Measurements from ENCODE around the gene NTRK2.

Gene NTRK2

GRCh38 chr9:84949971-84950370 is 280.4 kb downstream of the NTRK2 start:
- no peak for DNase-seq

DNA sequence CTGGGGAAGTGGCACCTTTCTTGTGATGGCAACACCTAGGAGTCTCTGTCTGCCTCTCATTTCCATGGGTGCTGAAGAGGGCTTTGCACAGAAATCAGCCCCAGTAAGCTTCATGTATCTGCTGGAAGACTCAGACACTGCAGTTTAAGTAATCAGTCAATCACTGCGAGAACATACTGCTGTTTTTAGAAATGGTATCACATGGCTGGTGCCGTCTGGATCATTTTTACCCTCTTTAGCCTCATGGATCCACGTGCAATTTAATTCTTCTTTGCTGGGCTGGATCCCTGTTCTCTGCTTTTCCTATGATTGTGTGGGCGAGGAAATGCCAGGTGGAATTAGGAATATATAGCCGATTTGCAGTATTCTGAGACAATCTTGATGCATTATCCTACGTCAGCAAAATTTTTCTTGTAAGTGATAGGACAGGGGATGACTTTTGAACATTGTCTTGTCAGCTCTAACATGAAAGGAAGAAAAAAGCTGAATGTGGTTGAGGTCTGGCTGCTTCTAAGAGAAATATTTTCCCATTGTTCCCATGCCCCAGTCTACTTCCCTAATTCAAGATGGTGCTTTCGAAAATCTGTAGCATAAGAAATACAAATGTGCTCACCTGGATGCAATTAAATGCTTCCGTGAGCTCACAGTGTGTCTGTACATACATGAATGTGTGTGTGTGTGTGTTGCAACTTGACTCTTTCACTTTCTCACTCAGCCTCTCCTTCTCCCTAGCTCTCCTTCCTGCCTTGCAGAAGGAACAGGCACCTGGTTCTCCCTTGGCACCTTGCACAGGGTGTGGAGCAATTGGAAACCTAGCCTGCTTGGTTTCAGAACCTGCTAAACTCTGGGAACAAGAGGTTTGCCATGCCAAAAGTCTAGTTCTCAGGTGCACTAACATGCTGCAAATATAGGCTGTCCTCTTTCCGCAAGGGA is 281.6 kb downstream of the NTRK2 start:
- DNase-seq, result no peak

- DNase-seq, result no peak
These were observed 283.8 kb downstream of the NTRK2 start for GRCh38 chr9:84953252-84953773.

DNA sequence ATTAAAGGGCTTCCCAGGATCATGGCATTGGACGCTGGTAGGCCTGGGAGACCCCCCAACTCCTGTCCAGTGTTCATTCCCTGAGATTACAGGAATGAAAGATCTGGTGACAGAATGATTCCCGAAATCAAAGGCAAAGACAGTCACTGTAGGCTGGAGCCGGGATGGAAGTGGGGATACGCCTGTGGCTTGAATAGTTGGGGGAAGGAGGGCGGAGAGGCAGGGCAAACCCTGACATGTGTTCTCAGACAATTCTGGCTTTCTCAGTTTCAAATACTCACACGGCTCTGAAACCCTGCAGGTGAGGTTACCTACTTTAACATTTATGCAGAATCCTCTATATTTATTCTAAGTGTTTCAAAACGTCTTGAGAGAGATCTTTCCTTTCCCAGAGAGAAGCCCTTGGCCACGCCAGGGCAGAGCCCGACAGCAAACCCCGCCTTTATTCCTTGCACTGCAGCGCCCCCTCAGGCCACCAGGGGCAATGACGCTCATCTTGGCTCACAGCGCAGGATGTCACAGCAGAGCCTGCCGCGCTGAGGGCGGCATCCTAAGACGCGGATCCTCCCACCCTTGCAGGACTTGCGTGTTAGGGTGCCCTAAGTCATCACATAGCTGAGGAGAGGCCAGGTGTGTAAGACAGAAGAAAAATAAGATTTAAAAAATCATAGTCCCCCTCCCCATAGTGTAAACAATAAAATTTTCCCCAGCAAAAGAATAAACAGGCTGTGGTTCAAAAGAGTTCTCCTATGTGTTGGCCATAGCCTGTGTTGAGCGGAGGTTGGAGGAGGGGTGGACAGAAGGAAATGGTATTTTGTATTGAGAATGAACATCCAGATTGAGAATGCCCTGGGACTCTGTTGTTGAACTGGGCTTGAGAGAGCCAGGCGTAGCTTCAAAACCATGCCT is 284.5 kb downstream of the NTRK2 start:
- peak; percentile 78 for DNase-seq

- no peak for DNase-seq
These were observed 285.6 kb downstream of the NTRK2 start for GRCh38 chr9:84955155-84955554.

DNA sequence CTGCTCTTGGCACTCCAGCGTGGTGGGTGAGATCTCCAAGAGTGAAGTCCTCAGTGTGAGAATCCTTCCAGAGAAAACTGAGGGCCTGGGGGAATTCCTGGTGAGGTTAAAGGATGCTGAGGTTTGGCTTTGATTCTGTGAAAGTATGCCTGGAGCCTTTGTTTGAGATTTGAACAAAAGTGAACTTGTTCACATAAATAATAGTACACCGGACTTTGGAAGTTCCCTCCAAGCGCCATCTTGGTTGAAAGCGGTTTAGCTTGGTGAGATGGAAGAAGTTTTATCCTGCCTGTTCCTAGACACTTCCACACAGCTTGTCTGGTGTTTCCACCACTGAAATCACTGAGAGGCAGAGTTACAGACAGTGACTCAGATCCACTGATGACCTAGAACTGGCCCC is 286.4 kb downstream of the NTRK2 start:
- DNase-seq, result no peak

GRCh38 chr9:84959339-84959738 is 289.8 kb downstream of the NTRK2 start:
- DNase-seq, result no peak

GRCh38 chr9:84966876-84967830 is 297.6 kb downstream of the NTRK2 start:
- no peak for DNase-seq

- DNase-seq, result no peak
These were observed 299.6 kb downstream of the NTRK2 start for GRCh38 chr9:84969084-84969483.

- DNase-seq, result no peak
These were observed 300.2 kb downstream of the NTRK2 start for GRCh38 chr9:84969736-84970135.

GRCh38 chr9:84970432-84970831 is 300.9 kb downstream of the NTRK2 start:
- no peak for DNase-seq

GRCh38 chr9:84971571-84971970 is 302.0 kb downstream of the NTRK2 start:
- no peak for DNase-seq

DNA sequence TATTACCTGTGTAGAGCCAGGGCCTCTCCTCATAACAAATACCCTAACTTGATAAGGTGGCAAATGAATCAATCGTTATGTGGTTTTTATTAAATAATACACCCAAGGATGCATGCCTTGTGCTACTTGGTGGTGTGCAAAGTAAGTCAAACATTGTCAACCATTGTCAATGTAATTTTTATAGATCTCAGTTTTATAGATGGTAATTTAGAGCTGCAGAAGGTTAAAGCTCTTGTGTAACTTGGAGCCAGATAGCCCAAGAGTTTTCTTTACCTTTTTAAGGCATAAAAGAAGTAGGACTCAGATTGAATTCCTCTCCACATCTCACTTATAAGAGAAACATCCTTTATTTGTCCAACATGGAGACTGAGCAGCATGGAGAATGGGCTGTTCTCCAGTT is 304.7 kb downstream of the NTRK2 start:
- no peak for DNase-seq

GRCh38 chr9:84974855-84975254 is 305.3 kb downstream of the NTRK2 start:
- DNase-seq, result no peak

GRCh38 chr9:84975926-84976325 is 306.4 kb downstream of the NTRK2 start:
- DNase-seq, result no peak

GRCh38 chr9:84978661-84979060 is 309.1 kb downstream of the NTRK2 start:
- DNase-seq, result no peak

DNA sequence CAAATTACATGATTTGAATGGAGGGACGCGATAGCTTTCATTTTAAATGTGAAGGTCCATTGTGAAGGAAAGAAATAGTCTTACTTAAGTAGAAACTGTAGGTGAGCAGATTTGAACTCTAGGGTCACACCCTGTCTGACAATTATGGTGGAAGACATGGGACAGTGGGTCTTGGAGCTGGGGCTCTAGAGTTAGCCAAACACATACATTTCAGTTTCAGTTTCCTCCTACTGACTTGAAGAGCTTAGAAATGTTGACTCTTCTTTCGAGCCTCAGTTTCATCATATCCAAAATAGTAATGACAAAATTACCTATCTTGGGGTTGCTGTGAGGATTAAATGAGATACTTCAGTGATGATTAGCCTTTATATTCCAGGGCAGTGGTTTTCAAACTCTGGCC is 314.2 kb downstream of the NTRK2 start:
- DNase-seq, result no peak

DNA sequence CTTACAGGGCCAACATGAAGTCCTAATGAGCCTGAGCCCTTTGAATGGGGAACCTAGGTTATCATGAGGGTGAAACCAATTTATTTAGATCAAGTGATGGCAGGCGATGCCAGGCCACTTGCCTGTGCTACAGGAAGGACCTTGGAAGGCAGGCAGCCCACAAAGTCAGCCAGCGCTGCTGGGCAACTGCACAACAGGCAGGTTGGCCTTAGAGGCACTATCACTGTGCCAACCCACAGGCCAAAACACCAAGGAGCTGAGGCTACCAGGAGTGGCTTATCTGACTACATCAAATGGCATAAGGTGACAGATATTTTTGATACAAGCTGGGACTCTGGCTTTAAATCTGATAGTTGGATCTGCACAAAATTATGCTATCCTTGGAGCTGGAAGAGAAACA is 319.1 kb downstream of the NTRK2 start:
- no peak for DNase-seq

DNA sequence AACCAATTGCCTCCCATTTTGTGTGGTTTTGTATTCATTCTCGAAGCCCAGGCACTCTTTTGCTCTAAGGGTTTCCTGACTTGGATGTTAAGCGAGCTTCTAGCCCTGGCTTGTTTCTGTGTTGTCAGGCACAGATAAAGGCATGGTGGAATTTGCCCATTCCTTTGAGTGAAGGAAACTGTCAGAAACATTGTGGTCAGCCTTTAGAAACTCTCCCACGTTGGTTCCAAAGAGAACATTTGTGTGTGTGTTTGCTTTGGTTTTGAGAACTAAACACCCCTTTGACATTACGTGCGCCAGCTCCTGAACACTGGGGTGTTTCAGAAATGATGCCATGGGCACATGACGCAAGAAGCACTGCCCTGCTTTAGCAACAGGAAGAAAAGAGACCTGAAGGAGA is 320.9 kb downstream of the NTRK2 start:
- DNase-seq, result no peak

- no peak for DNase-seq
These were observed 321.5 kb downstream of the NTRK2 start for GRCh38 chr9:84990850-84991513.

DNA sequence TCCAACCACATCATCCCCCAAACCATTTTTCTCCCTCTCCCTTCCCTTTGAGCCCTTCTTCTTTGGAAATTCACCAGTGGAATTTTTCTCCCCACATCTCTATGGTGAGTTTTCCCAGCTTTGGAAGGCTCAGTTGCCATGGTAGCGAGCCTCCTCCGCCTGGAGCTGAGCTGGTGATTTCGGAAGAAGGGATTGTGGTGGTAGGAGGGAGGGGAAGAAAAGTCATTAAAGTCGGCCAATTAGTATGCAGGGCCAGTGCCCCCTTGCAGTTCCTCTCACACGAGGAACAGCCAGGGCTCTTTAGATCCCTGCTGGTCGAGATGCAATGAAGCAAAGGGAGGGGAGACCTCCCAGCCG is 322.0 kb downstream of the NTRK2 start:
- no peak for DNase-seq

- no peak for DNase-seq
These were observed 322.9 kb downstream of the NTRK2 start for GRCh38 chr9:84992381-84992780.
